Dermis microvascular lymphatic vessel endothelial cell (primary cell): ENCODE measurements around the gene MEGF11. TPM values are rescaled to one million over a fixed set of nuclear protein-coding genes. Genes with fewer than 3 reads are reported as not detected.

Source experiments
- DNase-seq, 2 donors: peaks; one replicate each; pipeline versions ENCODE4 v3.0.0 to v3.0.0-alpha.2; 2010; ENCODE audit warnings: low read depth in 2 of 2
- total RNA-seq: library from RNA; depleted of rRNA; stranded (reverse); fragments of >200 nt; gene quantifications from 2 replicates; pipeline ENCODE4 v1.2.1, GENCODE V29; 2014

MEGF11 gene
- total RNA-seq, 1 donor from 2014 or later: not detected

DNA sequence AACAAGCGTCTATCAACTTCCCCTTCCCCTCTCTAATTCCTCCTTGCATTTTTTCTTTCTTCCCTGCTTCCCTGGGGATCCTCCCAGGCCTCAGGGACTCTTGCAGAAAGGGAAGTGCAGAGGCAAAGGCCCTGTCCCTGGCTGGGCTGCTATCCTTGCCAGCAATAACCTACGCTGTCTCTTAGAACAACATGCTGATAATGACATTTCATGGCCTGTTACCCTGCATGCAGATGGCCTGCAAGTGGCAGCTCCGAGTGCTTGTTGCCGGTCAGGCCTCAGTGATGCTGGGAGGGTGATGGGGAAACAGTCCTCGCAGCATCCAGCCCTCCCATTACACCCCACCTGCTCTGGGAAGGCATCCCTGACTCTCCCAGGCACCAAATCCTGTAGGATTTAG lies 216.7 kb downstream of the MEGF11 start:
- DNase-seq: no peak

DNA sequence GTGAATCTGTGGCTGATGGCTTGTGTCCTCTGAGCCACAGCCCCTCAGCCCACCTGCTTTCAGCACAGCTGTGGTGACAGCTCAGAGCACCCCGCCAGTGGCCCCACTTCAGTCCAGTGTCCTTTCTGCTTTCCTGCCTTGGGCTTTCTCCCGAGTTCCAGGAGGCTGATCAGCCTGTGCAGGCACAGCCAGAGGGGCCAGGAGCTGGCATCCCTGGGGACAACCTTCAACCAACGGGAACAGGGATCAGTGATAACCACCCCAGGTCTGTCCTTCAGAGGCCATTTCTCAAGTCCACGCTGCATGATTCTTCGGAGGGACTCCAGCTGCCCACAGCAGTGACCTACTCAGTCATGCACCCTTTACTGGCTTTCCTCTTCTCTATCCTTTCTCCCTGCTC lies 217.6 kb downstream of the MEGF11 start:
- no peak for DNase-seq

DNA sequence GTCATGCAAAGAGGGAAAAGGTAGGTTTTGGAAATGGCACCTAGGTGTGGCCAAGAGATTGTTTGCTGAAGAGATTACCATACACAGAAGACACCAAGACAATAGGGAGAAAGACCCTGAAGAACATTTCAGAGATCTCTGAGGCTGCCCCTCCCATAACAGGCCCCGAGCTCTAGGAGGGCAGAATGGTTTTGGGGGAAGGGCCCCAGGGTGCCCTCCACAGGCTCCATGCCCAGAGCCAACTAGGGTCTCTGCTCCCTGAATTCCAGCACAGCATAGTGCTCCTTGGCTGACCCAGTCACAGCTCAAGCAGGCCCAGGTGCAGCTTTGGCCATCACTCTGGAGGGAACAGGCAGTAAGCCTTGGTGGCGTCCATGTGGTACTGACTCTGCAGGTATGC lies 220.4 kb downstream of the MEGF11 start:
- DNase-seq: no peak

DNA sequence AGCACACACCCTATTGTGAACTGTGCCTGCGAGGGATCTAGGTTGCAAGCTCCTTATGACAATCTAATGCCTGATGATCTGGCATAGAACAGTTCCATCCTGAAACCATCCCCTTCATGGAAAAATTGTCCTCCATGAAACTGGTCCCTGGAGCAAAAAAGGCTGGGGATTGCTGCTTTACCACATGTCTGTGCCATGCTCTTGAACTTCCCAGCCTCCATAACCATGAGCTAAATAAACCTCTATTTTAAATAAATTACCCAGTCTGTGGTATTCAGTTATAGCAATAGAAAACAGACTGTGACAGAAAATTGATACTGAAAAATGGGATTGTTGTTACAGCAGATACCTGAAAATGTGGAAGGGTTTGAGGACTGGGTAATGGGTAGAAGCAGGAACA lies 221.5 kb downstream of the MEGF11 start:
- no peak for DNase-seq

DNA sequence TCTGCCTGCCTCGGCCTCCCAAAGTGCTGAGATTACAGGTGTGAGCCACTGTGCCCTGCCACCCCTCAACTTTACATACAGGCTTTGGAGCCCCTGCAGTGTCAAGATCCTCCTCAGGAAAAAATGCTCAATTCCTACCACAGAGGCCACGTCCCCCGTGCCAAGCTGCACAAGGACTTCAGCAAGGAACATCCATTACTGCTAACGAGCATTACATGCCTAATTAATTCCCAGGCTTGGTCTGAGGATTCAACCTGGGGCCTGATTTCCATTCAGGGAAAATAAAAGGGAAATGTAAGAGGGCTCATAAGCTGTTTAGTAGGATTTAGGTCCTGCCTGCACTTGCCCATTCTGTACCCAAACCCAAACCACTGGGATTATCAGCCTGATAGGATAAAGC lies 222.9 kb downstream of the MEGF11 start:
- no peak for DNase-seq

DNA sequence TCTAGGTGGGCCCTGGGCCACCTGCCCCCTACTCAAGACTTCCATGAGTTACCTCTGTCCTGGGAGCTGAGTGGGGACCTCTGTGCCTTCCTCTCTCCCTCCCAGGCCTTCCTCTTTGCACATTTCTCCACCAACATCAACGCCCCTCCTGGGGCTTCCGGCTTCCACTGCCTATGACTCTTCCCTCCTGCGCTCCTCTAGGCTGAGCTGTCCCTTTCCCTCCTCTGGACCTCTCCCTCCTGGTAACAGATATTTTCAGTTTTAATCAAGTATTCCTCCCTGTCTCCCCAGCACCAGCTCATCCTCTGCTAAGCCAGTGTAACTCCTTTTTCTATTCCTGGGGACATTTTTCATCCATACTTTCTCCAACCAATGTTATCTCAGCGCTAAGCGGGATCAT lies 223.9 kb downstream of the MEGF11 start:
- DNase-seq: no peak

DNA sequence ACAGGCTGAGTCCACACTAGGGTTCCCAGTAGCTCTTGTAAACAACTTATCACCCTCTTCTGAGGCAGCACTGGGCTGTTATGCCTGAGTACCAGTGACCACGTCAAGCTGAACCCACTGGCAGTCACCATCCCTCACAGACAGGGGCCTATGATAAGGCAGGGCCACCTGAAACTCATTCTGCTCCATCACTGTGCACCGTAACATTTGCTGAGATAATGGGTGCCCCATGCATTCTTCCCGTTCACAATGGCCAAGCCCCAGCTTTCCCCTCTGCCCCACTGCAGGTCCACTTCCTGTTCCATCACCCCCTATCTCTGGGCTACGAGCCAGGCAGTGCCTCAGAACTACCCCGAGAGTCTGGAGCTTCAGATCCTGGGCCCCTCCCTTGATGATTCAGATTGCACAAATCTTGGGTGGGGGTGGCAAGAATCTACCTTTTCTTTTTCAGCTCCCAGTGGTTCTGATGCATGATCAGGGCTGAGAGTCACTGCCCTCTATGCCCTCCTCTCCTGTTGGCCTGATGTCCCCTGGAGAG lies 226.2 kb downstream of the MEGF11 start:
- DNase-seq: no peak

DNA sequence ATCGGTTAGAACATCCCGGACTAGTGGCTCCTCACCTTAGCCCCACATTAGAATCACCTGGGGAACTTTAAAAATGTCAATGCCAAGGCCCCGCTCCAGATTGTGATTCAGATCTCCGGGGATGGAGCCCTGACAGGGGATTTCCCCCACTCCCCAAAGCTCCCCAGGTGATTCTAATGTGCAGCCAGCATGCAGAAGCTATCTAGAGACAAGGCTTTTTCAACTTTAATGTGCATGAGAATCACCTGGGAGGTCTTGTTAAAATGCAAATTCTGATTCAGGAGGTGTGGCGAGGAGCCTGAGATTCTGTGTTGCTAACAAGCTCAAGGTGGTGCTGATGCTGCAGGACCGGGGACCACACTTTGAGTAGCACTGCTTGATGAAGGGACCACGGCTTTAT lies 227.6 kb downstream of the MEGF11 start:
- no peak for DNase-seq

DNA sequence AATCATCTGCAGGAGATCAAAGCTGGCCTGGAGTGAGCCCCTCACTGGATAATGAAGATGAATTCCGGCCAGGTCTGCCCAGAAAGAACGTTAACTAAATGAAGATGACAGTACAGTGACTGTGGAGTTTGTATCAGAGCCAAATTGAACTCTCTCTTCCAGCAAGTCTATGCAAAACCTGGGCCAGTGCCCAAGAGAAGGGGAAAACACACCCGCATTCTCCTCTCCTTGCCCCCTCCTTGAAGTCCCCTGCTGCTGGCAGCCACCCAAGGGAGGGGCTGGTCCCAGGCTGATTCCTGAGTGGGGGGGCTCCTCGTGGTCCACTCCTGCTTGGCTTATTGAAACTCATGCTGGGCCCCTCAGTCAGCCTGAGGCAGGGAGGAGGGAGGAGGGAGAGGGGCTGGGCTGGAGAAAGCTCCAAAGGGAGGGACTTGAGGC lies 228.5 kb downstream of the MEGF11 start:
- no peak for DNase-seq

DNA sequence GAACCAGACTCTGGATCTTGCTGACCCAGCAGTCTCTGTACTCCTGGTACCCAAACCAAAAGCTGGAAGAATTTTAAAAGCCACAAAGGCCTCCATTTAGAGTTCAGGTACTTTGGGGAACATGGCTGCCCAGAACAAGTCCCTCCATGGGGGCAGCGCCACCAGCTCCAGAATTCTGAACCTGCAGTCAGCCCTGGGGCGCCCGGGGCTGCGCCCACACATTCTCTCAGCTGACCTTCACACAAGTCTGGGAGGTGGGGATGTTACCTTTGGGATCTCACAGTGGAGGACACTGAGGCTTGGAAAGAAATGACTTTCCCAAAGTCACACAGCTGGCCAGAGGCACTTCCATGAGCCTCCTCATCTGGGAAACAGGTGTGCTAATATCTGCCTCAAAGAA lies 229.4 kb downstream of the MEGF11 start:
- no peak for DNase-seq

DNA sequence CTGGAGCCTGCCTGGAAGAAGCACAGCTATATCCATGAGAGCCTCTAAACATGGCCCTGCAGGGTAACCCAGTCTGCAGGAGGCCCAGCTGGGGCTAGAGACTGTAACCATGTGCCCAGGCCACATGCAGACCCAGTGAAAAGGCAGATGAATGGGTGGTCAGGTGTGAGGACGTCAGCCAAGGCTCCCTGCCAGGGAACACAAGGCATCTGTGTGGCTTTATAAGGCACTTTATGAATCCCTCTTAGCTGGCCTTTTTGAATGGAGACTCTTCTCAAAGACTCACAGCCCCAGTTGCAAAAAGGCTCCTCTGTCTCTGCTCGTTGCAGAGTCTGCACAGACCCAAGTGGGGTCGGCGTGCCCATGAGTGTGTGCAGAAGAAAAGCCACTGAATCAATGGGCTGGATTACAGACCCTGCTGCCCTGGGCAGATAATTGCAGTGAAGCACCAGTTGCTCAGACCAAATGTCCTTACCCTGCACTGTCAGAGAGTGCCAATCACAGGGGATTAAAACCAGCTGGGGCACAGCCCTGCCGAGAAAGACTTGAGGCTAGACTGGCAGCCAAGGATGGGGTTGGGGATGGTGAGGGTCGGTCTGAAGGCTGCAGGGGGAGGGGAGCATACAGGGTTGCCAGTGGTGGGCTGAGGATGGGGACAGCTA lies 230.1 kb downstream of the MEGF11 start:
- DNase-seq: no peak

DNA sequence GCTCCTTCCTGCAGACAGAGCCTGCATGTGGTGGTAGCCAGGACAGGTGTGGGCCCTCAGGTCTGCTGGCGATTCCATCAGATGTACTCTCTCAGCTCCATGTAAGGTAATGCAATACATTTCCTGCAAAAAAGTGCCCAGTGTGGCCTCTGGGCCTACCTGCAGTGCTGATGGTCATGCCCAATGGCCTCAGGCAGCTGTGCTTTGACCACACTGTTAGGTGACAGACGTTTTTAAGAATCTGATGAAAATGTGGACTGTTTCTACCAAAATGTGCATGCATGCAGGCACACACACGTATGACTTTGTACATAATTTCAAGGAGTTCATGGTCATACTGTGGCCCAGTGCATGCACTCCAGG lies 231.4 kb downstream of the MEGF11 start:
- DNase-seq: no peak

DNA sequence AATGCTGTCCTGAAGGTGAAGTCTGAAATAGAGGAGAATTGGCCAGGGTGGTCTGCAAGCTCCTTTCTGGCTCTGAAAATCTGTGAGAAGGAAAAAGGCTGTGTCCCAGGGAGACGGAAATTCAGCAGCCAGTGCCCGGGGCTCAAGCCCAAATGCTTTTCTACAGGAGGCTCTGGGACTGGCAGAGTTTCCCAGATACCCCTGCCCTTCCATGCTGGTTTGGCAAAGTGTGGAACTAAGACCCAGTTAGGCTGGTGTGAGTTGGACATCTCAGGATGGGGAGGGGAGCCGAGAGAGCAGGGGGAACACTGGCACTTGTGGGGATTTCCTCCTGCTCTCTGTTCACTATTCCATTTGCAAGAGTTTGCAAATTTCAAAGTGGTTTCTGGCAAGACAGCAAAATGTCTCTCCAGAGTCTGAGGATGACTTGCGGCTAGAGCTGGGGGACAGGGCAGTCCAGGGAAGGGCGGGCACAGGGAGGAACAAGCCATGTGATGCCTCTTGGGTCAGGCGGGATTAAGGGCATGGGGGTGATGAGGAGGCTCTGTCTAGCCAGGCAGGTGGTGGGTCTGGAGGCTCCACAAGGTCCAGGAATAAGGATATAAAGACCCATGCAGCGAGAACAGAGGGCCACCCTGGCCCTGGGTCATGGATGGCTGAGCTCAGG lies 231.9 kb downstream of the MEGF11 start:
- no peak for DNase-seq

DNA sequence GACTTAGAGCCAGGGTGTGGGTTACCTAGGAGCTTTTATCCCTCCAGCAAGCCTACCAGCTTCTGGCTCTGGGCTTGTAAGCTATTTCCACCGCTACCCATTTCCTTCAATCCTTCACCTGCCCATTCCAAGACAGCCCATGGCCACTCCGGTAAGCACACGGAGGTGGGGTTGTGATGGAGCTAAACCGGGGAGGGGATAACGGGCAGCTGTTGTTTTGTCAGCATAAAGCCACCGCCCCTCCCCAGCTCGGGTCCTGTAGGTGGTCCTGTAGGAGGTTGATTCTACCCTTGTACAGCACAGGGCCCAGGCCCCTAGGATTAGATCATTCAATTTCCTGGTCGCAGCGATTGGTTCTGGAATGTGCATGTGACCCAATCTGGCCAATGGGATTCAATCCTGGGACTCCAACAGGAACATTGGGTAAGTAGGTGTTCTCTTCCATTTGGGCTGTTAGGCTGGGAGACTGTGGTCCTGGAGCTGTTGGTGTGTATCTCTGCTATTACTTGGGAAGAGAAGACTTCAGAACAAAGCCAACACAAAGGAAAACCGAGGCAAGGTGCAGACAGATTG lies 233.6 kb downstream of the MEGF11 start:
- no peak for DNase-seq

DNA sequence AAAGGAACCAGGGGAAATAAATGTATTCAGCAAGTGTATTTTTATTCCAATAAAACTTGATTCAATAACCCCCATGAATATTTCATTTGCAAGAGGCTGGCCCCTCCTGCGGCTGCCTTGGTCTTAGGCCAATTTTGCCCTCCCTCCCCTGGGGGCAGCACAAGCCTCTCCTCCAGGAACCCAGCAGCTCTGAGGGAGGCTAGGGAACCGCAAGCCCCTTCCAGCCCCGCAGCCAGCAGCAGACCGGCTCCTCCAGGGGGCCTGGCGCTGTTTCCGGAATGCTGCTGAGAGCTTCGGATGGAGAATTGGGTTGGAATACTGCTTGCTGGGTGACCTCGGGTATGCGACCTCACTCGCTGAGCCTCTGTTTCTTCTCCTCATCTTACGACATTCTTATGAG lies 234.2 kb downstream of the MEGF11 start:
- no peak for DNase-seq

DNA sequence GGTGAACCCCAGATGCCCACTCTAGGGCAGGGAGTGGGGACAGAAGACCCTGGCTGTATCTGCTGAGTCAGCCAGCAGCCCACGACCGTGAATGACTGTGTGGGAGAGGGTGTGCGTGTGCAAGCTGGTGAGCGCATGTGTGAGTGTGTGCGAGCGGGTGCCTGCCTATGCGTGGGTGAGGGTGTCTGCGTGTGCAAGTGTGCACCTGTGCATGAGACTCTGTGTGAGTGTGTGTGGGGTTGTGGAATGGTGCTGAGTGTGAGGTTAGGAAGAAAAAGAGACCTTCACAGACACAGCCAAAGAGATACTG lies 235.1 kb downstream of the MEGF11 start:
- DNase-seq: no peak

DNA sequence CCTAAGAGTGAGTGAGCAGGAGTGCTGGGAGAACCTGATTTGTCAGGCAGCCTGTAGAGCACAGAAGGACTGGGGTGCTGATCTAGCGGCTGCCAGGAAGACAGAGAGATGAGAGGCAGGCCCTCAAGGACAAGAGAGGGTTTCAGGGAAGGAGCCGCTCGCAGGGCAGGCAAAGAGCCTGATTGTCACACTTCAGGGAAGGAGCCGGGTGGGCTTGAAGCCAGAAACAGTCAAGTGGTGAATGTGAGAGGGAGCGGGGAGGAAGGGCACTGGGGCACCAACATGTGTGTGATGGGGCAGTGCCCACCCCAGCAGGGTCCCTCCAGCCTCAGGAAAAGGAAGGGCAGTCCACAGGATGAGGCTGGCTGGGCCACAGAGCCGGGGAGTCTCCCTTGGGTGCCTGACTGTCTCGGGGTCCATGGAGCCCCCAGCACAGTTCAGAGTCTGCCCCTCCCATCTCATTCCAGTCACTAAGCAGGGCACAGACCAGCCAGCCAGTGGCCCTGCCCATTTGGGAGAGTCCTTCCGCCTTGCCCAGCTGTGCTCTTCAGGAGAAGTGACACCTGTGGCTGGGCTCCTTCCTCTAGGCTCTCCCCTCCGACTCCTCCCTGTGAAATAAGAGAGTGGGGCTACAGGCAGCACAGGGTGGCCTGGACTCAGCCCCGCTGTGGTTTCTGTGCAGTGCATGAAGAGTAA lies 235.6 kb downstream of the MEGF11 start:
- no peak for DNase-seq

DNA sequence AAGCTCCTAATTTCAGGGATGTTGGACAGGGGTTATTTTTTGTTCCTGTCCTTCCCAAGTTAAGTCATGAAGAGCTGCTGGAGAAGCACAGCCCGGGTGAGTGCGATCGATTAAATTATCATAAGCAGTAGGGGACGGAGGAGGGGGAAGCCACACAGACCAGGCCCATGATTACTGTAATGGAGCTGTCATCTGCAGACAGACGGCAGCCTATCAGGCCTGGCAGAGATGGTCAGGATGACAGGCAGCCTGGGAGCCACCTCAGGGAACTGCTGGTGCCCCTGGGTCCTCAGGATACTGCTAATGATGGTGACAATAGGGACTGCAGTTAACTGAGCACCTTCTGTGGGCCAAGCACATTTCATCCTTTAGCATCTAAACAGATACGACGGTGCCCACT lies 236.6 kb downstream of the MEGF11 start:
- no peak for DNase-seq

DNA sequence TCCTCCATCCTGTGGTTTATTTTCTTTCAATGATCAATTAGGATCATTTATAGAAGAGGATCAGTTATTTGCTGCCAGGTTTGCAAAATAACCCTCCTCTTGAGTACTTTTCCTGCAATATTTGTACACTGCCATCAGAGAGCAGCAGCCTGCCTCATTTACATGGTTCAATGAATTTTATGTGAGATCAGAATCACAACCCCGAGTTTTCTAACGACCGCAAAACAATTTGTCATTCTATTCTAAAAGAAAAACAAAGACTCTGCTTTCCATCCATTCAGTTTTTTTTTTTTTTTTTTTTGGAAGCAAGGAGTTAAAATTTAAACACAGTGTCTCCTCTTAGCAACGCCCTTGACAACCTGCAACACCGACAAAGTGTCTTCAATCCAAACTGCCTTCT lies 237.4 kb downstream of the MEGF11 start:
- no peak for DNase-seq

DNA sequence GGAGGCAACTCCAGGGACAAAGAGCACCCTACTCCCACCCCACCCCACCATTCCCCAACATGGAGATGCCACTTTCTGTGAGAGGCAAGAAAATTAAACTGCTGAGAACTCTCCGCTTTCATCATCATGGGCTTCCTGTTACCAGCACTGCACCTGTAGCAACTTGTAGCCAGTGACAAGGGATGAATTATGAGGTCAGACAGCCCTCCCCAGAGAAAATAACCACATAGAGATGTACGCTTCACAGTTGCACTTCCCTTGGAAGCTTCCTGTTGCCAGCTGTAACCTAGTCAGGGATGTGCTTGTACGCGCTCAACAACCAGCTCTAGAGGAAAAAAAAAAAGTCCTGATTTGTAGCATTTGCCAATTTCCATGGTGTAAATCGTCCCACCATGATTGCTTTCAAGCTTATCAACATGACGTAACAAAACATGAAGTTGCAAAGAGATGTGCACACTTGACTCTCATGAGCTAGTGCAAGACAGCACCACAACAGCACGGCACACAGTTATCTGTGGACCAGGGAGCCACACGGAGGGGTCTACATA lies 238.8 kb downstream of the MEGF11 start:
- DNase-seq: no peak

DNA sequence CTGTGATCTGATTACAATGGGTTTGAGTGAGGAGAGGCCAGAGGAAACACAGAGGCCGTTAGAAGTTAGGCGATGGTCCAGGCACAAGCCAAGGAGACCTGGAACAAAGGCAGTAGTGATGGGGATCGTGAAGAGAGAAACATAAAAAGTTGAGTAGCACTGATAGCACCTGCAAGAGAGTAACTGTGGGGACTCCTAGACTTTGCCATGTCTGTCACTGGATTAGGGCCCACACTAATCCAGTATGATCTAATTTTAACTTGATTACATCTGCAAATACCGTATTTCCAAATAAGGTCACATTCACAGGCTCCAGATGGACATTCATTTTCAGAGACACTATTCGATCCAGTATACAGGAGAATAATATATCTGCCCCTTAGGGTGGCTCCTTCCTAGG lies 239.5 kb downstream of the MEGF11 start:
- no peak for DNase-seq

DNA sequence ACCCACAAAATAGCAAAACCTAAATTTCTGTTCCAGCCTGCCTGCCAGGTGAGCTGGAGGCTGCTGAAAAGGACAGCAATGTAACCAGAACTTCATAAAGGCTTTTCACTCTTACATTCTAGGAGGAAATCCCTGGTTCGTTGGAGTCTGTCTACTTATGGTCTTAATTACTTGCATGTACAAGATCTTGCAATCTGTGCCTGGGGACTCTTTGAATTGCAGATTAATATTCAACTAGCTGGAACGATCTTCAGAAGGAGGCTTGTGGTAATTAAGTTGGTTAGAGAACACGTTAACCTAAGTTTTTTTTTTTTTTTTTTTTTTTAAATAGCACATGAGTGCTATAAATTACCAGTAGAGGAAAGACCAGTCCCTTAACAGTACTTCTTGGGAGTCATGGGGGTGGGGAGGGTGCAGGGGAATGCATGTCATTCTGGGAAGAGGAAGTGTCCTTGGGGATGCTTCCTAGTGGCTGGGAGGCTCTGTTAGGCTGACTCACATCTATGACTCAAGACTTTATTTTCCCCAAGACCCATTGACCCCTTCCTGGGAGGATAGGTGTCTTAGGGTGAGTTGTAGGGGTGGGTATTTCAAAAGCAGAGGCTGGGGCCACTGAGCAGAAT lies 244.5 kb downstream of the MEGF11 start:
- DNase-seq: no peak
